Measurements from ENCODE around the gene CHPT1.

- TF ChIP-seq FOXP2 (optimal IDR thresholded peaks at IDR 0.05; ENCODE audit: control extremely low read depth, extremely low read length, insufficient read depth) (no peak), EZH2 (IDR thresholded peaks at IDR 0.05) (no peak)
Observed at GRCh38 chr12:101666052-101666728, 31.2 kb upstream of the CHPT1 start.
